GM21390 (cell line): ENCODE results near the gene RALGAPA2.

ENCODE experiments used
- ATAC-seq: cut with Tn5 transposase; IDR thresholded peaks from one replicate; pipeline ENCODE4 v1.9.1; 2021; ENCODE audit not compliant: unreplicated experiment

The RALGAPA2 gene

DNA sequence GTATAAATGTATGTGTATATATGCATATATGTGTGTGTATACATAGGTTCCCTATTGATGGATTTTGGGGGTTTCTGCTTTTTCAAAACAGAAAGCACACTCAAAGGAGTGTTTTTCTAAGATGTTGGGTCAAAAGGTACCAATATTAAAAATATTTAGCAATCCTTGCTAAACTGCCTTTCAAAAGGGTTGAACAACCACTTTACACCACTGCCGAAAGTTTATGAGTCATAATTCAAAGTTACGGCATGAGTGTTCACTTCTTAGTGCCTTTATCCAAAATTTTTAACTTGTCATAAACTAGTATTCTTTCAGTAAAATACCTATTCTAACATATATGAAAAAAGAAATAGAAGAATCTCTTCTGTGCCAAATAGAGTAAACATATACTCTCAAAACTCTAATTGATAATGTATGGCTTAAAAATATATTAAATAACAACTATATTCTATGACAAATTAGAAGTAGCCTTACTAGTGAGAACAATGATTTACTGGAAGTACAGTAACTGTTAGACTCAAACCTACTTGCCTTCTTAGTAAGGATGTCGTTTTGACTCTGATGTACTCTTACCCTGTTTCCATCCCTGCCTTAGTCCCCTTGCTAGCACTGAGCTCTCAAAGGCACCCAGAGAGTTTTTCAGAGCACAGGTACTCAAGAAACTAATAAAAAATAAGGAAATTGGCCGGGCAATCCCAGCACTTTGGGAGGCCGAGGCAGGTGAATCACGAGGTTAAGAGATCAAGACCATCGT lies 208.5 kb downstream of the RALGAPA2 start:
- ATAC-seq: no peak

DNA sequence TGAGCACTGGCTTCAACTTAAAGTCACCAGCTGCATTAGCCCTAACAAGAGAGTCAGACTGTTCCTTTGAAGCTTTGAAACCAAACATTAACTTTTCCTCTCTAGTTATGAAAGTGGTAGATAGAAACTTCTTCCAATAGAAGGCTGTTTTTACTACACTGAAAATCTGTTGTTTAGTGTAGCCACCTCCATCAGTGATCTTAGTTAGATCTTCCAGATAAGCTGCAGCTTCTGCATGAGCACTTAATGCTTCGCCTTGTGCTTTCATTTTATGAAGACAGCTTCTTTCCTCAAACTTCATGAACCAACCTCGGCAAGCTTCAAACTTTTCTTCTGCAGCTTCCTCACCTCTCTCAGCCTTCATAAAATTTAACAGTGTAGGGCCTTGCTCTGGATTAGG lies 211.3 kb downstream of the RALGAPA2 start:
- ATAC-seq: no peak

DNA sequence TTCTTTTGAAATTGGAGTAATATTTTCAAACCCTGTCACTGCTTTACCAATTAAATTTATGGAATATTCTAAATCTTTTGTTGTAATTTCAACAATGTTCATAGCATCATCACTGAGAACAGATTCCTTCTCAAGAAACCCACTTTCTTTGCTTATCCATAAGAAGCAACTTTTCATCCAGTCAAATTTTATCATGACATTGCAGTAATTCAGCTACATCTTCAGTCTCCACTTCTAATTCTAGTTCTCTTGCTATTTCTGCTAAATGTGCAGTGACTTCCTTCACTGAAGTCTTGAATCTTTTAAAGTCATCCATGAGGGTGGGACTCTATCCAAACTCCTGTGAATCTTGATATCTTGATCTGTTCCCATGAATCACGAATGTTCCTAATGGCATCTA lies 212.1 kb downstream of the RALGAPA2 start:
- ATAC-seq: no peak

DNA sequence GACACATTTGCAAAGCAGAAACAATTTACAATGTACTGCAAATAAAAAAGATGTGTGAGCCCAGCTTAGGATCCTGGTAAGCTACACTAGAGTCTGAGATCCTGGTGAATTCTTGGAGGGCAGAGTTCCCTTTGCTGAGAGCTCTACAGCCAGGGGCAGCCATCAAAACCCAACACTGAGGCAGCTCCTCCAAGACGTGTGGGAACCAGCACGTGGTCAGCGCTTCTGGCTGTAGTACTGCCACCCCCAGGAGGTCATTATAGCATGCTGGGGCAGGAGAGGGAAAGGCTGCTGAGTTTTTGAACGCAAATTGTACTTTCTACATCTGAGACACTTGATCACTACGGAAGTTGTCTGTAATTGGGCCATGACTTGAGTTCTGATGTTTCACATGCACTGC lies 213.0 kb downstream of the RALGAPA2 start:
- no peak for ATAC-seq

DNA sequence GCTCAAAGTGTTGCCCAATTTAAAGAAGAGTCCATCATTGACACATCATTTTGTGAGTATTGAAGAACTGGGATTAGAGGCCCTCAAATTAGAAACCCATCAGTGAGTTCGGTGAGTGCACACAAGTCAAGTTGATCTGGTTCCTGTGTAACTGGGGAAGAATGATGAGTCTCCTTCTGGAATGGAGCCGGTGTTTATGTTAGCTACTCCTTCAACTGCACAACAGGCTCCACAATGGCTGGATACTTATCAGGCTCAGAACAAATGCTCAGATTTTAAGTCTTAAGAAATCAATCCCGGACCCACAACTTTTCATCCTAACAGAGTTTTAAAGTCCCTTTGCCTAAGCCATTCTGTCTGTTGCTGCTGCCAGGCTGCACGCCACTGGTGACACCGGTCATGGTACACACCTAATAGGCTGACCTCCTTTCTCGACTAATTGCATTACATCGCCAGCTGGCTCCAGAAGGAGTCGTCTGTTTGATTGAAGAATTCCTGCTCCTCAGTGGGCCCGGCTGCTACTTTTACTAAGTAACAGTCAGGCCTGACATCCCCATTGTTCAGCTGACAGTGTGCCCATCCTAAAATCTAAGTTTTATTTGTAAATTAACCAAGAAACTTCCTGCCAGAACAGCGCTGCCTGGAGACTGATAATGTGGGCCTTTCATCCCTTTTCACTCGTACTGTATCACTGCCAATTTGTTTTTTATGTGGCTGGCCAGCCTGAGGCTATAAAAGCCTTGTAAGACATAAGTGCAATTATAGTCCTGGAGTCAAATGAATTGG lies 214.2 kb downstream of the RALGAPA2 start:
- no peak for ATAC-seq

DNA sequence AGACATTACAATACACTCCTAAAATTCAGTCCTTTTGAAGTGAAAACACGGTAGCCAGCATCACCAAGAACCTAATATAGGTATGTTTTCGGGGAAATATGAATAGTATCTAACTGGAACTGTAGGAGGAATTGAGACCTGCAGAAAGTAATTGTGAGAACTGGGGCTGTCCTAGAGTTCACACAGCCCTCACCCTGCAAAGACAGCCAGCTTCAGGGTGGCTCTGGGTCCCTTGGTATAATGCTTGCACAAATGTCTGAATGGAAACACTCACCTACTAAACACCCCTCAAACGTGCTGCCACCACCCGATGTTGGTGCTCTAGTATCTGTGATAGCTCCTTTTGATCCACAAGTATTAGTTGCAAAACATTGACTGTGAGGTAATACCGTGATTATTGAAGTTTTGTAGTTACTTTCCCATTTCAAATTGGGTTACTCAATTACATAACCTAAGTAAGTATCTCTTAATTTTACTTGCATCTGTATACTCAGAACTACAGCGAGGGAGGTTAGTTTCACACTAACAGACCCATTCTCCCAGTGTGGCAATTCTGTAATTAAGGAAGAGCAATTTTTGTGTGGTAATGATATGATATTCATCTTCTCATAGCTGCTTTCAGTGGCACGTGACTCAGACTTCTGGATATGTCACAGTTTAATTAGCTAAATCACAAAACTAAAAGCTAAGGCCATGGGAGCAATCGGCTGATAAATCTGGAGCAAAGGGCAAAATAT lies 215.0 kb downstream of the RALGAPA2 start:
- peak; percentile 78 for ATAC-seq

DNA sequence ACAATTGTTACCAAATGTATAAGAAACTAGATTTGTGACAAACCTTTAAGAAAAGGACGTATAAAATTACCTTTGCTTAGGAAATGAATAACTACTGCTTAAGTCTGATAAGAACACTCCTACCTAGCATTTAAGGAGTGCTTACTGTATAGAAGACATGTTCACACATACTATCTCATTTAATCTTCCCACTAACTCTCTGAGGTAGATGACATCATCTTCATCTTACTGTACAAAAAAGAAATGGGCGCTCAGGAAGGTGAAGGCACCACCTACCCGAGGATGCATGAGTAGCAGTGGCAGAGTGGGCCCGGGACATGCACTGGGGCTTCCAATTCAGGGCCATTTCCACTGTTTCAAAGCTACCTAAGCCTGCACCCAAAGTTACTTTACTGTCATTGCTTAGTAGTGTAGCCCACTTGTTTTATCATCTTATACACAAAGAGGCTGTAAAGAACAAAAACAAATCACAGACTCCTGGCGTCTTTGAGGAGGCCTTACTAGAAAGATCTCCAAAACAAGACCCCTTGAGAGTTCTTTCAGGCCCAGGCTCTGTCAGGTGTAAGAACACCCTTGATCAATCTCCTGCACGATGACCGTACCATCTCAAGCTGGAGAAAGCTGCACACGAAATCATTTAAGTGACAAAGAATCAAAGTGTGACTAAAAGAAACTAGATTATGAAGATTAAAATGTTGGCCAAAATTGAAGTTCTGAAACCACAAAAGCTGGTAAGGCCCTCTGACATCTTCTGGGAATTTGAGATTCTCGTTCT lies 216.5 kb downstream of the RALGAPA2 start:
- no peak for ATAC-seq

DNA sequence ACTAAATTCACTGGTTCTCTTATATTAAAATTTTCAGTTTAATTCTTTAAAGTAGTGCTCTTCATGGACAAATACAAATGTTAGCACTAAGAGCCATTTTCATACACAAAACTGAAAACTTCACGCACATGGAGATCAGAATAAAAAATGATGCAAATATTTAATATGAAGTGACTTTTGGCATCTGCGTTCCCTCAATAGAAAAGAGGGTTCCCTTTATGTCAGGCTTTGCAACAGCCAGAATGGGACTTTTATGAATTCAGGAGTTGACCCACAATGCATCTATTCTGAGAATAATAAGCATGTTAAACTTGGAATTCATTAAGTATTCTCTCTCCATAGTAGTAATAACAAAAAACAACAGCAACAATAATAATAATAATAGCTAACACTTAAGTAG lies 218.7 kb downstream of the RALGAPA2 start:
- ATAC-seq: no peak

DNA sequence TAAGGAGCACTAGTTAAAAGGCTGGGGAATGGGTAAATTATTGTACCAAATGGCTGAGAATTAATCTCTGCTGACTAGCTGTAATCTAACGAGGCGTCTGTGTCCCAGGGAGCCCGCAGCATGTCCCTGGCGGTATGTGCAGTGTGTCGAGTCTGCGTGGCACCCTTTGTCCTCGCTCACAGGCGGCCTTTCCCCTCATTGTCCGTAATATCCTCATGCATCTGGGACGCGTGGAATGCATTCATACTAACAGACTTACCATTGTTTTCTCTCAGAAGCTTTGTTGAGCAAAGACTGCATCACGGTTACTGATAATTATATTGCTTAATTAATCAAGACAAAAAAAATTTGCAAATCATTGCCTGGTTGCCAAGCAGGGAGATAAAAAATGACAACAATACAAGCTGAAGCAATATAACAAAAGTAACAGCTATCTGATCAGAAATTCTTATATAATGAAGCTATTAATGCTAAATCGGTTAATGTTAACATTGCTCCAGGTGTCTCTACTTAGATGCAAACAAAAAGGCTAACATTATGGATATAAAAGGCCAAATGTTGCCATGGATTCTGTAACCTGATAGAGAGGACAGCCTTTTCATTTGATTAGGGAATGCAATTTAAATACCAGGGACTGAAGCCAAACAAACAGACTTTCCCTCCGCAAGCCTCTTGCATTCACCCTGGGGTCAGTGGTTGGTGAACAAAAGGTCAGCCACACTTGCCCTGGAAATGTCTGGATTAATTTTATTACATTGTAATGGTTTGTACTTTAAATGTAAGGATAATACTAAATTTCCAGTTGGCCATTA lies 219.7 kb downstream of the RALGAPA2 start:
- ATAC-seq: no peak

DNA sequence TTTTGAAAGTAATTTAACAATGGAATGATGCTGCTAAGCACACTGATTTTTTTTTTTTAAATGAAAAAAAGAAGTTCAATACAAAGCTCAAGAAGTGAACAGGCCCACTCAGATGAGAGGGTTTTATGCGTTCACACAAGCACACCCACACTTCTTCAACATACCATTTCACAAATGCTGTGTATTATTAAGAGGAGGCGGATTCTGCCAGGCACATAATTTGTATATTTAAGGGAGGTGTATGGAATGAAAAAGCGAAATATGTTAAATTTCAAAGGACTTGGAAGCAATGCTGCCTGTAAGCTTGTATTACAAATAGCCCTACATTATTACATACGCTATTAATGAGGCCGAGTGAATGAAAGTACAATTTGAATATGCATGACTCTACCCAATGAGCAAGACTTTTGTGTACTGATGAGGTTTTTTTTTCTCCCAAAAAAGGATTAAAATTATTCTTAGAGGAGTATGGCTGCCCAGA lies 220.6 kb downstream of the RALGAPA2 start:
- no peak for ATAC-seq

DNA sequence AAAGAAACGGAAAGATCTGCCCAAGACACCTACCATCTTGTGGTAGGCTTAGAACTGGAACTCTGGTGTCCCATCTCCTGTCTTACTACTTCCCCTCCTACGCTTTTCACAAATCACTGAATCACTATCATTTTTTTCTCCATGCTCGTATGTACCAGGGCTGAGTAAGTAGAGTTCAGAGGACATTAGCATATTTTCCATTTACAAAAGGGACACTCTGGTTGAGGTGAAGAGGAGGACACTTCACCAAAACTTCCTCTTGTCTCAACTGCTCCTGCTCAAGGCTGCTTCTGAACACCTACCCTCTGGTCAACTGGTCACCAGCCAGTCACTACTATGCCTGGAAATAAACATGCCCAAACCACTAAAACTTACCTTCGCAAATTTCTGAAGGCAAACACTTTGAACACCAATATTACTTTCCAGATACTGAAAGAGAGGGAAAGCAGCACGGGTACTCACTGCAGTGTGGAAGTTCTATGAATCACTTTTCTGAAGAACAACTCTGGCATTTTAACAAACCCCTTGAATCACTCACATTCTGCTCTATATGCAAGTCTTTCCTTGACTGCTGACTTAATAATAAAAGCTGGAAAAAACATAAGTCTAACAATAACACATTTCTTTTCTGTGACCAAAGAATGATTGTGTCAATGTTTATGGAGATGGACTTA lies 221.2 kb downstream of the RALGAPA2 start:
- ATAC-seq: no peak

DNA sequence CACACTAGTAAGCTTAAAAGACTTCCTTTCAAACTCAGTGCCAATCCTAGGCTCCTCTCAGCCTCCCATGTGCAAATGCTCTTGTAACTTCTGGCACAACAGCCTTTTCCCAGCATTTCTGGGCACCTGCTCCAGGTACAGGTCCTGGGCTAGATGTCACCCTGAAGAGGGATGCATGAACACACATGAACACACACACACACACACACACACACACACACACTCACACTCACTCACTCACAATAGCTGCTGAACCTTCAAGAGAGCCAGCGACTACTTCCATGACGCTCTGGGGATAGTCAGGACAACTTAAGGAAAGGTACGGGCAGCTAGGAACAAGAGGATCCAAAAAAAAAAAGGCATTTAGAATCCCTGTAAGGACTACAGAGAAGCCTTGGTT lies 221.8 kb downstream of the RALGAPA2 start:
- ATAC-seq: no peak

DNA sequence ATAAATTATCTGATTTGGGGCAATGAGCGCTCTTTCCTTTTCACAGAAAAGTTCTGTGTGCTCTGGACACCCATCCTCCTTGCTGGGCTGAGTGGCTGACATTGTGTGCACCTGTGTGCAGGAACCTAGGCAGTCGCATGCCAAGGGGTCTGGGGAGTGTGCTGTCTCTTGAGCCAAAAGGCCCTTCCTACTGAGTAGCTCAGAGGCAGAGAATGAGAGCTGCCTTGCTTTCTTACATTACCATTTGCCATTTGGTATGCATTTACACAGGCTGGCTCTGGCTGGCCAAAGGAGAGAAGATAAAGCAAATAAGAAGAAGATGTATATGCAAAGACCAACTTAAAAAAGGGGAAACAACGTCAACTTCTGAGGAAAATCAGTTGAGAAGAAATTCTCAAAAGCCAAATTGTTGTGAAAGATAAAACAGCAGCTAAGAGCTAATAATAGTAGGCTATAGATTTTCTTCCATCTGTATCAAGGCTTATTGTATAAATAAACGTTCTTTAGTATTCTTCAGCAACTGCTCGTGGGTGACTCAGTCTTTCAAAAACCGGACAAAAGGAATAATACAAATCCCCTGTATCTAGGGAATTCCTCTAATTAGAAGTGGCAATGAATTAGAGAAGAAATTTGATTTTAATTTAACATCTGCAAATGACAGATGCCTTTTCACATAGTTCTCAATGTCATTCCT lies 222.6 kb downstream of the RALGAPA2 start:
- ATAC-seq: peak; percentile 31

DNA sequence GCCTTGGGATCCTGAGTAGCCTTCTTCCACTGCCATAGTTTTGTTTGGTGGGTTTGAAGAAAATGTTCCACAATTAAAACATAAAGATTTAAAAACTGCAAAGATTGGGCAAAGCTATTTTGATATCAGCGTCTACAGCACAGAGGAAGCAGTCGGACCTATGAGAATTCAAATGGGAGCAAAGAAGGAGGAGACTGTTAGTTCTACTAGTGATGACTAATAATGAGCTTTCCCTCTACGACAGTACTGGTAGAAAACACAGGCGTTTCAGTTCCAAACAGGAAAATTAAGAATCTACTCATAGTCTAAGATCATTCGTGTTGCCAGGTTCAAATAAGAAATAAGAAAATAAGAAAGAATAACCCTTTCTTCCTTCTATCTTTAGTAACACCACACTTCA lies 223.4 kb downstream of the RALGAPA2 start:
- ATAC-seq: peak; percentile 95

DNA sequence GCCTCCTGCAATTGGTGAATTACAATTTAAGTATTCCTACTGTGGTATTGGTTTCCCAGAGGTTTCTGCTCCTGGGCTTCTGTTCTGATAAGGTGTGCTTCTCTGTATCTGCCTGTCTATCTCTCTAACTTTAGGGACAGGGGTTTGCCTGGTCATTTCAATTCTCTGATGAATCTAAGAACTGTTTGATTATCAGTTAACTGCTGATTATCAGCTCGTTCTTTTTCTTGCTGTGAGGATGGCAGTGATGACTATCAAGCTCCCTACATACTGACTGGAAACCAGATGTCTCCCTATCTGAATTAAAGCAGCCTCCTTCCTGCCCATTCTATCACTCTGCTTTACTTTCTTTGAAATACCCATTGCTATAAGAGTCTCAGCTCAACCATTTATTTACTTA lies 224.1 kb downstream of the RALGAPA2 start:
- no peak for ATAC-seq

DNA sequence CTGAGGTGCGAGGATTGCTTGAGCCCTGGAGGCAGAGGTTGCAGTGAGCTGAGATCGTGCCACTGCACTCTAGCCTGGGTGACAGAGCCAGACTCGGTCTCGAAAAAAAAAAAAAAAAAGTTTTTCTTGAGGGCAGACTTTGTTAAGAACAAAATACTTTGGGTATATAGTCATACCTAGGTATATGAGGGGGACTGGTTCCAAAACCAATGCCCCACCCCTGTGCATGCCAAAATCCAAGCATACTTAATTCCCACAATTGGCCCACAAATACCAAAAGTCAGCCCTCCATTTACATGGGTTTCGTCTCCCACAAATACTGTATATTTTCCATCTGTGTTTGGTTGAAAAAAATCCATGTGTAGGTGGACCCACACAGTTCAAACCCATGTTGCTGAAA lies 224.6 kb downstream of the RALGAPA2 start:
- no peak for ATAC-seq

DNA sequence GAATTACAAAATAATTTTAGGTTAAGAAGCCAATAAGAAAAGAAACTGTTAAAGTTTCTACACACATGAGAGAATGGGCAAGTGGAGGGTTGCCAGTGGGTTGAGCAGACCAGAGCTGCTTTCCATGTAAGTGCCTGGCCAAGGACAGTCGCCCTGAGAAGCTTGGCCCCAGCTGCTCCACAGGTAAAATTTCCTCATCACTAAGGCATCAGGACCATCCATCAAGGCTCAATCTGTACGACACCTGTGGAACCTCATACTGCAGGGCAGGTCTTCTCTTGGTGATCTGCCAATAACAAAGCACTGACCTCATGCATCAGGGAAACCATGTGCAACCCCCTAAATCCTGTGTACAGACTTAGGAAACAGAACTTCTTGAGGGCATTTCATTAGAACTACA lies 229.1 kb downstream of the RALGAPA2 start:
- ATAC-seq: no peak

DNA sequence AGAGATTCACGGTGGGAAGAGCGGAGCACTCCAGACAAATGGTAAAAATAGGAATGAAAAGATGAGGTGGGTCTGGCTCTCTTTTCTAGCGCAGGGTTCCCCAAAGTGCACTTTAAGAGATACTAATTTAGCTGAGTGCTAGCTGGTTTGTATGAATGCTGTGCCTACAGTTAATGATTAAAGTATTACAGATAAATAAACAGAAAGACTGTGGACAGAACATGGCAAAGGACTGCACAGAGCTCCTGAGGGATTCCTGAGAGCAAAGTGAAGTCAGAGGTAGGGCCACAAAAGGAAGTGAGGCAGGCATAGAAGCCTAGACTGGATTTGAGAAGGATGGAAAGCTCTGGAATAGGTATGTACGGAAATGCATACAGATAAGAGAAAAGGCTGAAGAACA lies 230.0 kb downstream of the RALGAPA2 start:
- no peak for ATAC-seq

DNA sequence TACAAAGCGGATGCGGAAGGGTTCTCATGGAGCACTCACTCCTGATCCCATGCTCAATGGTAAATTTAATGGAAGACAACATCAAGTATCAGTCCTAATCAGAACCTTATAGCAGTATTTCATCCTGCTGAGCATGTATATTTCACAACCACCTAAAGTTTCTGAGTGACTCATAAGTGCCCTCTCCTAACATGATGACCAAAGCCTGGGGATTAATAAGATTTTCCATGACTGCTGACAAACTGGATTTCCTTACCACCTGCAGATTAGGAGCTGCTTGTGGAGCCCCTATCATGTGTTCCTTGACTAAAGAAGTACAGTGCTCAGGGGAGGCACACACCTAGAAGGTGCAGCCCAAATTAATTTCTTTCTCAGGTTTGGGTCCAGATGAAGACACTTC lies 231.8 kb downstream of the RALGAPA2 start:
- ATAC-seq: no peak
